Dedifferentiated amniotic fluid mesenchymal stem cell (primary cell): Measurements from ENCODE around the gene CDH3.
A peak's percentile ranks its signal among the peaks of the same experiment; 100 is the strongest.

Experiments used
- DNase-seq: peaks from one replicate; pipeline ENCODE4 v3.0.0-alpha.2; 2016; ENCODE audit errors: extremely low spot score

CDH3 gene

GRCh38 chr16:68651136-68651535 is 6.0 kb downstream of the CDH3 start:
- DNase-seq, result no peak

GRCh38 chr16:68652659-68653058 is 7.5 kb downstream of the CDH3 start:
- no peak for DNase-seq

GRCh38 chr16:68655806-68656205 is 10.7 kb downstream of the CDH3 start:
- no peak for DNase-seq

- no peak for DNase-seq
These were observed 11.6 kb downstream of the CDH3 start for GRCh38 chr16:68656751-68657150.

GRCh38 chr16:68658341-68658973 is 13.3 kb downstream of the CDH3 start:
- DNase-seq, result peak; percentile 58

- DNase-seq, result no peak
These were observed 13.9 kb downstream of the CDH3 start for GRCh38 chr16:68658974-68659360.

- no peak for DNase-seq
These were observed 14.6 kb downstream of the CDH3 start for GRCh38 chr16:68659412-68660358.

- no peak for DNase-seq
These were observed 15.3 kb downstream of the CDH3 start for GRCh38 chr16:68660359-68660795.

- no peak for DNase-seq
These were observed 16.9 kb downstream of the CDH3 start for GRCh38 chr16:68662035-68662434.

GRCh38 chr16:68664297-68664696 is 19.2 kb downstream of the CDH3 start:
- no peak for DNase-seq

- no peak for DNase-seq
These were observed 20.4 kb downstream of the CDH3 start for GRCh38 chr16:68665501-68665900.

GRCh38 chr16:68668266-68668665 is 23.2 kb downstream of the CDH3 start:
- DNase-seq, result no peak

- no peak for DNase-seq
These were observed 31.2 kb downstream of the CDH3 start for GRCh38 chr16:68676113-68676860.

- DNase-seq, result no peak
These were observed 35.9 kb downstream of the CDH3 start for GRCh38 chr16:68681038-68681437.

- no peak for DNase-seq
These were observed 40.8 kb downstream of the CDH3 start for GRCh38 chr16:68685685-68686478.

- no peak for DNase-seq
These were observed 41.8 kb downstream of the CDH3 start for GRCh38 chr16:68686905-68687304.

GRCh38 chr16:68689921-68690320 is 44.8 kb downstream of the CDH3 start:
- no peak for DNase-seq

- DNase-seq, result no peak
These were observed 50.5 kb downstream of the CDH3 start for GRCh38 chr16:68695575-68695974.

GRCh38 chr16:68696514-68696913 is 51.4 kb downstream of the CDH3 start:
- no peak for DNase-seq

- DNase-seq, result no peak
These were observed 53.0 kb downstream of the CDH3 start for GRCh38 chr16:68698091-68698490.

- no peak for DNase-seq
These were observed 55.0 kb downstream of the CDH3 start for GRCh38 chr16:68700120-68700519.

- DNase-seq, result no peak
These were observed 55.7 kb downstream of the CDH3 start for GRCh38 chr16:68700831-68701230.
